ENCODE measurements around the gene DDA1.
"Not testable (repeated sequence)": the region's sequence is repeated elsewhere in the genome, so short reads cannot be mapped to it uniquely, and the experiment has no call there.

Gene DDA1

GRCh38 chr19:17281391-17282304 lies 27.7 kb upstream of the DDA1 start, which contains the start of gene ANKLE1:
ANKLE1 (plus strand) TSS chr19:17281901; CDS start chr19:17281921, 20 bp downstream.
- Mint-ChIP-seq H3K36me3 (peaks cover 36% of the 10 kb centered on the region), H3K4me1 (peaks cover 25% of the 10 kb centered on the region), H3K4me3 (peak within 1 kb of the TSS; percentile 87), H3K27me3 (no peaks in the 10 kb centered on the region), H3K9me3 (no peaks in the 10 kb centered on the region), H3K27ac (peak within 1 kb of the TSS; percentile 83)
- peak; percentile 83 for ATAC-seq

GRCh38 chr19:17282488-17283125 lies 26.8 kb upstream of the DDA1 start:
- ATAC-seq = peak; percentile 90
- Mint-ChIP-seq H3K4me3 (peak overlapping the region; percentile 87), H3K9me3 (no peaks in the 10 kb centered on the region), H3K27me3 (no peaks in the 10 kb centered on the region), H3K36me3 (peaks cover 29% of the 10 kb centered on the region), H3K4me1 (peaks cover 25% of the 10 kb centered on the region), H3K27ac (peak overlapping the region; percentile 83)

- no peaks in the 10 kb centered on the region for H3K9me3 Mint-ChIP-seq
- H3K36me3 Mint-ChIP-seq = peaks cover 26% of the 10 kb centered on the region
- no peak overlapping the region for H3K27ac Mint-ChIP-seq
- peaks cover 25% of the 10 kb centered on the region for H3K4me1 Mint-ChIP-seq
- H3K4me3 Mint-ChIP-seq = no peak overlapping the region
- ATAC-seq = no peak
- no peaks in the 10 kb centered on the region for H3K27me3 Mint-ChIP-seq
Observed at GRCh38 chr19:17283504-17283996, 25.8 kb upstream of the DDA1 start.

- Mint-ChIP-seq H3K27ac (no peak overlapping the region), H3K9me3 (no peaks in the 10 kb centered on the region), H3K4me1 (peaks cover 25% of the 10 kb centered on the region), H3K27me3 (no peaks in the 10 kb centered on the region), H3K4me3 (no peak overlapping the region), H3K36me3 (peaks cover 26% of the 10 kb centered on the region)
- ATAC-seq = no peak
Observed at GRCh38 chr19:17285415-17286135, 23.8 kb upstream of the DDA1 start.

- no peaks in the 10 kb centered on the region for H3K27me3 Mint-ChIP-seq
- no peaks in the 10 kb centered on the region for H3K9me3 Mint-ChIP-seq
- no peak overlapping the region for H3K27ac Mint-ChIP-seq
- peaks cover 26% of the 10 kb centered on the region for H3K36me3 Mint-ChIP-seq
- ATAC-seq = no peak
- peaks cover 23% of the 10 kb centered on the region for H3K4me1 Mint-ChIP-seq
- H3K4me3 Mint-ChIP-seq = no peak overlapping the region
Observed at GRCh38 chr19:17286263-17286662, 23.1 kb upstream of the DDA1 start.

GRCh38 chr19:17286752-17287151 lies 22.6 kb upstream of the DDA1 start:
- no peaks in the 10 kb centered on the region for H3K9me3 Mint-ChIP-seq
- ATAC-seq = no peak
- no peaks in the 10 kb centered on the region for H3K27me3 Mint-ChIP-seq
- no peak overlapping the region for H3K27ac Mint-ChIP-seq
- H3K36me3 Mint-ChIP-seq = peaks cover 26% of the 10 kb centered on the region
- peaks cover 20% of the 10 kb centered on the region for H3K4me1 Mint-ChIP-seq
- H3K4me3 Mint-ChIP-seq = no peak overlapping the region

- ATAC-seq = peak; percentile 37
- H3K36me3 Mint-ChIP-seq = peaks cover 16% of the 10 kb centered on the region
- H3K4me3 Mint-ChIP-seq = no peak overlapping the region
- no peaks in the 10 kb centered on the region for H3K27me3 Mint-ChIP-seq
- no peak overlapping the region for H3K27ac Mint-ChIP-seq
- H3K9me3 Mint-ChIP-seq = no peaks in the 10 kb centered on the region
- peaks cover 11% of the 10 kb centered on the region for H3K4me1 Mint-ChIP-seq
Observed at GRCh38 chr19:17289489-17289888, 19.9 kb upstream of the DDA1 start.

GRCh38 chr19:17292301-17293074 lies 16.9 kb upstream of the DDA1 start:
- Mint-ChIP-seq H3K27me3 (no peaks in the 10 kb centered on the region), H3K27ac (peak overlapping the region; percentile 81), H3K9me3 (no peaks in the 10 kb centered on the region), H3K4me3 (peak overlapping the region; percentile 76), H3K4me1 (peaks cover 11% of the 10 kb centered on the region), H3K36me3 (peaks cover 7% of the 10 kb centered on the region)
- ATAC-seq = peak; percentile 96

GRCh38 chr19:17293605-17294004 lies 15.8 kb upstream of the DDA1 start:
- ATAC-seq = no peak
- H3K4me3 Mint-ChIP-seq = no peak overlapping the region
- H3K36me3 Mint-ChIP-seq = peaks cover 7% of the 10 kb centered on the region
- H3K9me3 Mint-ChIP-seq = no peaks in the 10 kb centered on the region
- no peaks in the 10 kb centered on the region for H3K27me3 Mint-ChIP-seq
- H3K27ac Mint-ChIP-seq = no peak overlapping the region
- H3K4me1 Mint-ChIP-seq = peaks cover 11% of the 10 kb centered on the region

GRCh38 chr19:17294051-17294891 lies 15.1 kb upstream of the DDA1 start:
- Mint-ChIP-seq H3K9me3 (no peaks in the 10 kb centered on the region), H3K27me3 (no peaks in the 10 kb centered on the region), H3K4me3 (no peak overlapping the region), H3K36me3 (peaks cover 7% of the 10 kb centered on the region), H3K27ac (no peak overlapping the region), H3K4me1 (peaks cover 11% of the 10 kb centered on the region)
- no peak for ATAC-seq

- H3K4me1 Mint-ChIP-seq = peaks cover 11% of the 10 kb centered on the region
- not testable (repeated sequence) for H3K27me3 Mint-ChIP-seq, ATAC-seq, H3K4me3 Mint-ChIP-seq, H3K9me3 Mint-ChIP-seq, H3K27ac Mint-ChIP-seq, H3K36me3 Mint-ChIP-seq
Observed at GRCh38 chr19:17295551-17295950, 13.8 kb upstream of the DDA1 start.

- Mint-ChIP-seq H3K4me1 (peaks cover 11% of the 10 kb centered on the region), H3K9me3 (no peaks in the 10 kb centered on the region), H3K27me3 (no peaks in the 10 kb centered on the region), H3K27ac (no peak overlapping the region), H3K4me3 (no peak overlapping the region), H3K36me3 (peaks cover 7% of the 10 kb centered on the region)
- no peak for ATAC-seq
Observed at GRCh38 chr19:17296273-17296672, 13.1 kb upstream of the DDA1 start.

- H3K4me1 Mint-ChIP-seq = peaks cover 8% of the 10 kb centered on the region
- H3K27me3 Mint-ChIP-seq = no peaks in the 10 kb centered on the region
- H3K9me3 Mint-ChIP-seq = no peaks in the 10 kb centered on the region
- H3K27ac Mint-ChIP-seq = no peak overlapping the region
- H3K4me3 Mint-ChIP-seq = no peak overlapping the region
- peaks cover 7% of the 10 kb centered on the region for H3K36me3 Mint-ChIP-seq
- ATAC-seq = no peak
Observed at GRCh38 chr19:17296976-17297375, 12.4 kb upstream of the DDA1 start.
